OCI-LY7 (cell line): ENCODE measurements around the gene TNRC6C.

Experiments used
- EZH2phosphoT487 ChIP-seq: fragments of 200-600 bp; sonication (generic); IDR thresholded peaks from 2 replicates; pipeline ENCODE4 v1.6.1; 2018; ENCODE audit warnings: low read depth, borderline replicate concordance, mild to moderate bottlenecking, mixed run types, antibody characterized with exemption, low read length, moderate library complexity, mixed read lengths
- TF ChIP-seq, protein P1 (sequence below): fragments of 200-600 bp; sonication (generic); conservative IDR thresholded peaks from 2 replicates; pipeline ENCODE4 v1.5.1; 2014; ENCODE audit warnings: mild to moderate bottlenecking, antibody characterized with exemption, low read length, moderate library complexity, mixed read lengths

DNA sequence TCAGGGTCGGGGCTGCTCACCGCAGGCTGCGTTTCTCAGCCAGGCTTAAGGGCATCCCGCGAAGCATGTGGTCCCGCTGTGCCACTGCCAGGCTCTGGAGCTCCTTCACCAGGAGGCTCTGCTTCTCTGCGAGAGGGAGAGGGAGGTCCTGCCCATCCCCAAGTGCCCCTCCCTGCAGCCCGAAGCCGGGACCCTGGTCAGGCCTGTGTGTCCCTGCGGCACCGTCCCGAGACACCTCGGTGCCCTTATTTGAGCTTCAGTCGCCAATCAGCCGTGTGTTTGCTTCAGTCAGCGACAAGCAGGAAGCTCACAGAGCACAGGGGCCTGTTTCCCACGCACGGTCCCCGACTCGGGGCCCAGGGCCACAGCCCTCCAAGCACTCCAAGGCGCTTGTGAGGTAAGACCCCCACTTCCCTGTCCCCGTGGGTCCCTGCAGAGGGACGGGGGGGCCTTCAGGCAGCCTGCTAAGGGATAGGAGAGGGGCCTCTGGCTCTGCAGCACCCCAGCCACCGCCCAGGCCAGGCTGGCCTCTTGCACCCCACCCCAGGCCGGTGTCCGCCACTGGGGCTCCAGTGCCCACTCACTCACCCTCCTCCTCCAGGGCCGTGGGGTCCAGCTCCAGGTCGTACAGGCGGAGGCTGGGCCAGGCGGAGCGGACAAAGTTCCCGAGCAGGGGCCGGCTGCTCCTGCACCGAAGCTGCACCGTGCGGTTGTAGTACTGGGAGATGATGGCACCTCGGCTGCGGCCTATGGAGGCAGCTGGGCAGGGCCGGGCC is 166.8 kb downstream of the TNRC6C start:
- TF ChIP-seq, protein P1, sequence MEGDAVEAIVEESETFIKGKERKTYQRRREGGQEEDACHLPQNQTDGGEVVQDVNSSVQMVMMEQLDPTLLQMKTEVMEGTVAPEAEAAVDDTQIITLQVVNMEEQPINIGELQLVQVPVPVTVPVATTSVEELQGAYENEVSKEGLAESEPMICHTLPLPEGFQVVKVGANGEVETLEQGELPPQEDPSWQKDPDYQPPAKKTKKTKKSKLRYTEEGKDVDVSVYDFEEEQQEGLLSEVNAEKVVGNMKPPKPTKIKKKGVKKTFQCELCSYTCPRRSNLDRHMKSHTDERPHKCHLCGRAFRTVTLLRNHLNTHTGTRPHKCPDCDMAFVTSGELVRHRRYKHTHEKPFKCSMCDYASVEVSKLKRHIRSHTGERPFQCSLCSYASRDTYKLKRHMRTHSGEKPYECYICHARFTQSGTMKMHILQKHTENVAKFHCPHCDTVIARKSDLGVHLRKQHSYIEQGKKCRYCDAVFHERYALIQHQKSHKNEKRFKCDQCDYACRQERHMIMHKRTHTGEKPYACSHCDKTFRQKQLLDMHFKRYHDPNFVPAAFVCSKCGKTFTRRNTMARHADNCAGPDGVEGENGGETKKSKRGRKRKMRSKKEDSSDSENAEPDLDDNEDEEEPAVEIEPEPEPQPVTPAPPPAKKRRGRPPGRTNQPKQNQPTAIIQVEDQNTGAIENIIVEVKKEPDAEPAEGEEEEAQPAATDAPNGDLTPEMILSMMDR = no peak
- TF ChIP-seq EZH2phosphoT487 = no peak
